Left cardiac atrium (tissue), 4 donors: Measurements from ENCODE around the gene PDIA4. TPM values are rescaled to one million over a fixed set of nuclear protein-coding genes. Genes with fewer than 3 reads are reported as not detected.
"Not testable (repeated sequence)": the region's sequence is repeated elsewhere in the genome, so short reads cannot be mapped to it uniquely, and the experiment has no call there.

Experiments used
- ATAC-seq, 2 donors: fragments of 200-7000 bp; cut with Tn5 transposase; one replicate each; pipeline ENCODE4 v1.9.1; 2020; ENCODE audit warnings: mild to moderate bottlenecking in 2 of 2, moderate library complexity in 2 of 2
- DNase-seq: peaks from one replicate; pipeline ENCODE4 v3.0.0-alpha.2; 2020
- intact Hi-C, 2 donors: fragments of 100-400 bp; cut with DNase I; formaldehyde crosslinking; loops; one replicate each; pipeline versions ENCODE4 v1.14.1 to v1.15.1; 2022 to 2023
- long read RNA-seq: library from polyadenylated mRNA; unstranded; transcript quantifications from one replicate; pipeline ENCODE4 v2.0.0, GENCODE V29; 2021
- total RNA-seq, 2 donors: library from RNA; stranded (reverse); fragmentation: NEBNext Ultra II Directional; extraction: Animal tissue kit (Norgen Biotek cat#: 25700); gene quantifications; one replicate each; pipeline ENCODE4 v1.2.1, GENCODE V29; 2021
- donor health status: DM: no; HTN: yes; CAD: no.
- donor health status: DM: no; HTN: yes; CAD: no; lungs with severe emphysema.
- donor health status: DM: yes; HTN: yes; CAD: no.
- donor health status: Dilated cardiomyopathy.

The PDIA4 gene, protein sequence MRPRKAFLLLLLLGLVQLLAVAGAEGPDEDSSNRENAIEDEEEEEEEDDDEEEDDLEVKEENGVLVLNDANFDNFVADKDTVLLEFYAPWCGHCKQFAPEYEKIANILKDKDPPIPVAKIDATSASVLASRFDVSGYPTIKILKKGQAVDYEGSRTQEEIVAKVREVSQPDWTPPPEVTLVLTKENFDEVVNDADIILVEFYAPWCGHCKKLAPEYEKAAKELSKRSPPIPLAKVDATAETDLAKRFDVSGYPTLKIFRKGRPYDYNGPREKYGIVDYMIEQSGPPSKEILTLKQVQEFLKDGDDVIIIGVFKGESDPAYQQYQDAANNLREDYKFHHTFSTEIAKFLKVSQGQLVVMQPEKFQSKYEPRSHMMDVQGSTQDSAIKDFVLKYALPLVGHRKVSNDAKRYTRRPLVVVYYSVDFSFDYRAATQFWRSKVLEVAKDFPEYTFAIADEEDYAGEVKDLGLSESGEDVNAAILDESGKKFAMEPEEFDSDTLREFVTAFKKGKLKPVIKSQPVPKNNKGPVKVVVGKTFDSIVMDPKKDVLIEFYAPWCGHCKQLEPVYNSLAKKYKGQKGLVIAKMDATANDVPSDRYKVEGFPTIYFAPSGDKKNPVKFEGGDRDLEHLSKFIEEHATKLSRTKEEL
- total RNA-seq, result 10 to 100 TPM; 56.2 to 95.3 TPM
- long read RNA-seq, transcript PDIA4-201 (10 exons, 2,903 nt), result major isoform, 105 of 128 reads
- long read RNA-seq, partial matches to known transcripts, result 13 of 128 reads
- long read RNA-seq, other reads (novel, unspliced or antisense), result 9 of 128 reads

- intact Hi-C loops, result loop anchor here in 1 of 2 donors (5.0 kb wide), 1 partner anchor 39 kb away; no protein-coding TSS in a partner anchor
- peak; percentile 99 for DNase-seq
- peak; percentile 96 to 98 for ATAC-seq
Observed at GRCh38 chr7:149028346-149029109, at the start of gene PDIA4. TSS of gene PDIA4 (minus strand) at chr7:149028505. CDS start at chr7:149028408, 97 bp downstream.

- ATAC-seq, result no peak
- intact Hi-C loops, result no loop called here
Observed at GRCh38 chr7:149077594-149077993, 49.3 kb upstream of the PDIA4 start.

GRCh38 chr7:149075286-149075685, 47.0 kb upstream of the PDIA4 start:
- no peak for ATAC-seq
- DNase-seq, result no peak
- intact Hi-C loops, result no loop called here

More at GRCh38 chr7:149077594-149077993, 49.3 kb upstream of the PDIA4 start:
- DNase-seq, result no peak

DNA sequence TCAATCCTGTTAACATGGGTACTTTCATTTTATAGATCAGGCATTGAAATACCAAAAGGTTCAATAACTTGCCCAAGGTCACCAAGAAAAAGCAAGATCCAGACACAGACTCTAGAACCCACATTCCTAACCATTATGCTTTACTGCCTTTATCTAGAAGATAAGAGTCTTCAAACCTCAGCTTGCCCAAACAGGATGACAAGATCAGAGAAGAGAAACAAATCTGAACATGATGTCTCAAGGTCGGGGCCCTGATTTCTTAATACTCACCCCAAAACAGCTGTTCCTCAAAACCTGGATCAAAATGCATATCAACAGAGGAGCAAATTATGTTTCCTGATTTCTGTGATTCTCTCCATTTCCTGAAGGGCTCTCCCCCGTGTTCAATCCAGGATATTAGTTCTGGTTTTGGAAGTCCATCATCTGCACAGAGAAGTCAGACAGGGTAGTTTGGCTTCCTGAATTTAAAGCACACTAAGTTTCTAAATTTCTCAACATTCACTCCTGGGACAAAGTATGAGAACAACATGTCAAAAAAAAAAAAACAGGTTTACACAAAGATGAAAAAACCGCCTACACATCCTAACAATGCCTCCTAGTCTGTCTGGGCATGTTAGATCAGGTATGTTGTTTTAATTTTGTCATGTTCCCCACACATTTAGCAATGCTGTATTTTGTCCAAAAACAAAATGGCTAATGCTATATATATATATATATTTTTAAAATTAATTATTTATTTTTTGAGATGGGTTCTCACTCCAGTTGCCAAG, 46.0 kb upstream of the PDIA4 start:
- DNase-seq (no peak), ATAC-seq (no peak)
- intact Hi-C loops, result no loop called here

DNA sequence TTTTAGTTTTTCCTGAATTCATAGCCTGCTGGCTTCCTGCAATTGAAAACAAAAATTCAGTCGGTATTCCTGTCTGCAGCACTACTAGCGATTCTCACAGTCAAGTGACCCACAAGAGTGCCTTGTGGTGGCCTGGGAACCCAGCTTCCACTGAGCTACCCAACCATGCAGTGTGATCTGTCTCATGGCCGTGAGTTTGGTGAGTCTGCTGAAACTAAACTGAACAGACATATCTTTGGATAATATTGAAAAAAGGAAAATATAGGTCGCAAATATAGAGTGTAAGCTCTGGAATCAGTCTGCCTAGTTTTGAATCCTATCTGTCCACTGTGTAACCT, 44.1 kb upstream of the PDIA4 start:
- no peak for ATAC-seq
- intact Hi-C loops, result no loop called here
- DNase-seq, result no peak

DNA sequence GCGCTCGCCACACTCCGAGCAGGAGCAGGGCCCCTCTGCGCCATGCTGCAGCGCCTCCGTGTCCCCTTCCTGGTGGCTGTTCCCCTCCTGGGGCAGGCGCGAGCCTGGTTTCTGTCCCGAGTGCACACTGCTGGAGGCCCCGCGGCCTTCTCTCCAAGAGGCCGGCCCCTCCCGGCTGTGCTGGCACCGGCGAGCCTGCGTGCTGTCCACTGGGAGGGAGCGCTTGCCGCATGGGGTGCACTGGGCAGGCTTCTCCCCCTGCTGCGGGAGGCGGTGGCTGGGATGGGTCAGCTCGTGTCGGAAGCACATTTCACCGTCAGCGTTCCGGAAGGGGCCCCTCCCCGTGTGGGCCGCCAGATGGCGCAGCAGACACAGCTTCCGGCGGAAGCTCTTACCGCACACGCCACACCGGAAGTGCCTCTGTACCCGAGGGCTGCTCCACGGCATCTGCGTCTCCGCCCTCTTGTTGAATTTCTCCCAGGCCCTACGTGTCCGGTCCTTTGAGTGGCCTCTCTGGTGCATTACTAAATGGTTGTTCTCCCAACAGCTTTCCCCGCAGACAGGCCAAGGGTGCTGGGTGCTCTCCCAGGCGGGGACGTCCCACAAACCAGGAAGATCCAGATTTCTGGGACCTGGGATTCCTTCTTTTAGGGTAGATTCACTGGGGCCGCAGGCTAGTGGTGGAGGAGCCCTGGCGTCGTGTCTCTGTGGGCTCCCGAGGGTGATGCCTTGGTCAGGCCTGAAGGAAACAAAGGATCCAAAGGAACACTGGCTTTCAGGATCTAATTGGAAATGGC, 43.5 kb upstream of the PDIA4 start:
- DNase-seq, result peak; percentile 34
- intact Hi-C loops, result no loop called here

DNA sequence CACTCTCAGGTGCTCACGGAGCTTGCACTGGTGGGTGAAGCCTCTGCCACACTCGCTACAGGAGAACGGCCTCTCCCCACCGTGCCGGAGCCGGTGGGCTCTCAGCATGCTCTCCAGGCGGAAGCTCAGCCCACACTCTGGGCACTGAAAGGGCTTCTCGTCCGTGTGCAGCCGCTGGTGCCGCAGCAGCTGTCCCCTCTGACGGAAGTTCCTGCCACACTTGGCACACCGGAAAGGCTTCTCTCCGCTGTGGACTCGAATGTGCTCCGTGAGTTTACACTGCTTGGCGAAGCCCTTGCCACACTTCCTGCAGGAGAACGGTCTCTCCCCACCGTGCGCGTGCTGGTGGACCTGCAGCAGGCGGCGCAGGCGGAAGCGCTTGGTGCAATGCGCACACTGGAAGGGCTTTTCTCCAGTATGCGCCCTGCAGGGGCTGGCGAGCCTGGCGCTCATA, 42.9 kb upstream of the PDIA4 start:
- DNase-seq, result no peak
- intact Hi-C loops, result no loop called here
- peak in 1 of 2 donors; percentile 16 for ATAC-seq

More for the DNA sequence above, 43.5 kb upstream of the PDIA4 start:
- peak; percentile 34 to 57 for ATAC-seq

DNA sequence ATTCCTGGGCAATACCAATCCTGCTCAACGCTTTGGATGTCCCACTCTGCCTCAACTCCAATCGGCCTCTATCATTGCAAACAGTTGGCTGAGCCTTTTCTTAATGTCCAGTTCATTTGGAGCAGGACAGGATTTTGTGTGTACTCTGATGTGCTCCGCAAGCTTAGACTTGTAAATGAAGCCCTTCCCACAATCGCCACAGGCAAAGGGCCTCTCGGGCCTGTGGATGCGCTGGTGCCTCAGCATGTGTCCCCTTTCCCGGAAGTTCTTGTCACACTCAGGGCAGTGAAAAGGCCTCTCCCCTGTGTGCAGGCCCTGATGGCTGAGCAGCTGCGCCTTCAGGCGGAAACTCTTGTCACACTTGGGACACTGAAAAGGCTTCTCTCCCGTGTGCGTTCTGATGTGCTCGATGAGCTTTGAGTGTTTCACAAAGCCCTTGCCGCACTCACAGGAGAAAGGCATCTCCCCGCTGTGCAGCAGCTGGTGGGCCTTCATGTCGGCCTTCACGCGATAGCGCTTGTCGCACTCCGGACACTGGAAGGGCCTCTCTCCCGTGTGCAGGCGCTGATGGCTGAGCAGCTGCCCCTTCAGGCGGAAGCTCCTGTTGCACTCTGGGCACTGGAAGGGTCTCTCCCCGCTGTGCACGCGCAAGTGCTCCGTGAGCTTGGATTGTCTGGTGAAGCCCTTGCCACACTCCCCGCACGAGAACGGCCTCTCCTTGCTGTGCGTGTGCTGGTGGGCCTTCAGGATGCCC, 42.2 kb upstream of the PDIA4 start:
- no peak for ATAC-seq
- intact Hi-C loops, result no loop called here
- DNase-seq, result no peak

DNA sequence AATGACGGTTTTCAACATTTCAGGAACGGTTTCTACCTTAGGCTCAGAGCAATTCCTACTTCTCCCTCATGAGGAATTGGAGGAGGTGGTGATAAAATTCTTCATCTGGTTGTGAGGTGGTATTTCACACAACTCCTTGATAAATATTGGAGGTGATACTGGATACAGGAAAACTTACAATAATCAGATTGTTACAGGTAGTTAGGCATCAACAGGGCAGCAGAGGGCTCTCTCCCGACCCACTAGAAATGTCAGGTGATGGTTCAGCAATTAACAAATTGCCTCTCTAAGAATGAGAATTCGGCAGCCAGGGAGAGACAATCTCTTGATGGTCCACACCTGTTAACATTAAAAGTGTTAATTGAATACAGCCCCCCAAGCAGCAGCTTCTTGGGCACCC, 39.6 kb upstream of the PDIA4 start:
- intact Hi-C loops, result loop anchor here (5.0 to 10.0 kb wide), 2 partner anchors 41 to 63 kb away; partner anchors contain the start of gene PDIA4 (in 1 of the 2)
- DNase-seq (no peak), ATAC-seq (no peak)

- DNase-seq (no peak), ATAC-seq (no peak)
- intact Hi-C loops, result loop anchor here in 1 of 2 donors (10.0 kb wide), 1 partner anchor 59 kb away; no protein-coding TSS in a partner anchor
Observed at GRCh38 chr7:149063476-149063875, 35.2 kb upstream of the PDIA4 start.

GRCh38 chr7:149062217-149062899, 34.1 kb upstream of the PDIA4 start:
- intact Hi-C loops, result loop anchor here in 1 of 2 donors (10.0 kb wide), 1 partner anchor 58 kb away; no protein-coding TSS in a partner anchor
- ATAC-seq, DNase-seq: not testable (repeated sequence)

GRCh38 chr7:149060156-149060555, 31.9 kb upstream of the PDIA4 start:
- intact Hi-C loops, result loop anchor here in 1 of 2 donors (10.0 kb wide), 1 partner anchor 55 kb away; no protein-coding TSS in a partner anchor

GRCh38 chr7:149053885-149054284, 25.6 kb upstream of the PDIA4 start:
- ATAC-seq (no peak), DNase-seq (no peak)
- intact Hi-C loops, result no loop called here

More at GRCh38 chr7:149060156-149060555, 31.9 kb upstream of the PDIA4 start:
- ATAC-seq (no peak), DNase-seq (no peak)

DNA sequence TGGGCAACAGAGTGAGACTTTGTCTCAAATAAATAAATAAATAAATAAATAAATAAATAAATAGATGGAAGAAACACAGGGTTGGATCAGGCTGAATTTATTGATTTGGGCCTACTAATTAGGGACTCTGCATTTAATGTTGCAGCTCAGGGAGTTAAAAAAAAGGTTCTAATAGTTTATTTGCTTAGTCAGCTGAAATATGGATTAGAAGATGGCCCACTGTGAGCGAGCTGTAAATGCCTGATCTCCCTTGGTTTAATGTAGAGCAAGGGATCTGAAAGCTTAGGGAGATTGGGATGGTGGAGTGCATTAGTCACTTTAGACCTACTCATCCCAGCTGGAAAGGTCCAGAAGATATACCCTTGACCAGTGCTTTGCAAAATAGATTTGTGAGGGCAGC, 25.1 kb upstream of the PDIA4 start:
- no peak for ATAC-seq
- intact Hi-C loops, result no loop called here
- no peak for DNase-seq

DNA sequence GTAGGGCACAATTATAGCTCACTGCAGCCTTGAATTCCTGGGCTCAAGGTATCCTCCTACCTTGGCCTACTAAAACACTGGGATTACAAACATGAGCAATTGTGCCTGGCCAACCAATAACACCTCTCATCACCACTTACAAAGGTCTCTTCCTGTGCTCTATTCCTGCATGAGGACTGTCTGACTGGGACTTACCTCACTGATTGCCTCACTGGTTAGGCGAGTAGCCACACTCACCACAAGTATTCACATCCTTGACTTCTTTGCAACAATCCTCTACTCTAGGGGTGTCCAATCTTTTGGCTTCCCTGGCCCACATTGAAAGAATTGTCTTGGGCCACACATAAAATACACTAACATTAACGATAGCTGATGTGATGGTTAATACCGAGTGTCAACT, 22.6 kb upstream of the PDIA4 start:
- ATAC-seq, result no peak
- intact Hi-C loops, result no loop called here
- DNase-seq, result no peak

GRCh38 chr7:149048805-149049204, 20.5 kb upstream of the PDIA4 start:
- no peak for ATAC-seq
- DNase-seq, result no peak
- intact Hi-C loops, result no loop called here
